ENCODE results near the gene RPL36A. TPM values are rescaled to one million over a fixed set of nuclear protein-coding genes. Genes with fewer than 3 reads are reported as not detected.

RPL36A gene
- 1,000 to 10,000 TPM in 1 of 2 donors, 100 to 1,000 TPM in 1; 495 to 1,021 TPM for total RNA-seq

- peak within 1 kb of the TSS; percentile 71 to 74 for H3K27ac ChIP-seq
- H3K4me3 ChIP-seq = peak within 1 kb of the TSS; percentile 53 to 56
Observed at GRCh38 chrX:101390664-101391525, at the start of gene RPL36A. Gene RPL36A (plus strand): TSS chrX:101391011. CDS start chrX:101391044, 33 bp downstream.

DNA sequence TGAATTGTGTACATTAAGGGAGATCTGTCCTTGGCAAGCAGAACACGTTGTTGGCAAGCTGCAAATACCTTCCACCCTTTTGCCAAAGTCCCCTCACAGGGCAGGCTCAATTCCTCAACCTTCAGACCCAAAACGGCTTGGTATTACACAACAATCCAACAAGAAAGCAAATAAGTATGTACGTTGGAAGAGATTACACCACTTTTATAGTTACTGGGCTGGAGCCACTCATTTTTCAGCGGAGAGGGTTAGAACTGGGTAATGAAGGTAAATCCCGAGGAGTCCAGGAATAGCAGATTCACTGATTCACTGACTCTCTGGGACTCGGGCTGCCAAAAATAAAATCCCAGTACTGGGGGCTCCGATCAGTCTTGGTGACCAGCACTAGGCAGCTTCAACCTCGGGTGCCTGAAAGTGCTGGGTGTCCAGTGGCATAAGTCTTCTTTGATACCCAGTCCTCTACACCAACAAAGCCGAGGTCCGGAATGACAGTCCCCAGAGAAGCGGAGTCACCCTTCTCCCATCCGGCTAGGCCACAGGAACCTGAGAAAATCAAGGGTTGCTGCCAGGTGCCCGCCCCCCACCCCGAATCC is 42.9 kb upstream of the RPL36A start:
- no peaks in the 10 kb centered on the region for H3K27me3 ChIP-seq
- peak overlapping the region; percentile 61 to 78 for H3K4me3 ChIP-seq
- DNase-seq (ENCODE audit: low spot score) = no peak
- H3K4me1 ChIP-seq = peaks cover 0 to 5% of the 10 kb centered on the region in 2 donors
- H3K36me3 ChIP-seq = no peaks in the 10 kb centered on the region
- H3K27ac ChIP-seq = peak overlapping the region; percentile 80 to 94
- no peaks in the 10 kb centered on the region for H3K9me3 ChIP-seq
- no peak for TF ChIP-seq CTCF (IDR thresholded peaks at IDR 0.05)

More at GRCh38 chrX:101390664-101391525, at the start of gene RPL36A:
- no peaks in the 10 kb centered on the region for H3K36me3 ChIP-seq
- H3K9me3 ChIP-seq = no peaks in the 10 kb centered on the region
- no peaks in the 10 kb centered on the region for H3K27me3 ChIP-seq
- no peaks in the 10 kb centered on the region for H3K4me1 ChIP-seq
- DNase-seq (ENCODE audit: low spot score) = peak; percentile 87
- peak in 1 of 2 donors; percentile 76 for TF ChIP-seq CTCF (IDR thresholded peaks at IDR 0.05)

- Histone ChIP-seq H3K9me3 (no peaks in the 10 kb centered on the region), H3K36me3 (no peaks in the 10 kb centered on the region), H3K27ac (peak within 1 kb of the TSS; percentile 80 to 94), H3K4me1 (peaks cover 0 to 5% of the 10 kb centered on the region in 2 donors), H3K4me3 (peak within 1 kb of the TSS; percentile 61 to 78), H3K27me3 (no peaks in the 10 kb centered on the region)
- no peak for TF ChIP-seq CTCF (IDR thresholded peaks at IDR 0.05)
- DNase-seq (ENCODE audit: low spot score) = peak; percentile 81
Observed at GRCh38 chrX:101348452-101349192, 42.2 kb upstream of the RPL36A start, which contains the start of gene TIMM8A. Gene TIMM8A (minus strand): TSS chrX:101348742. CDS start chrX:101348664, 78 bp downstream.

DNA sequence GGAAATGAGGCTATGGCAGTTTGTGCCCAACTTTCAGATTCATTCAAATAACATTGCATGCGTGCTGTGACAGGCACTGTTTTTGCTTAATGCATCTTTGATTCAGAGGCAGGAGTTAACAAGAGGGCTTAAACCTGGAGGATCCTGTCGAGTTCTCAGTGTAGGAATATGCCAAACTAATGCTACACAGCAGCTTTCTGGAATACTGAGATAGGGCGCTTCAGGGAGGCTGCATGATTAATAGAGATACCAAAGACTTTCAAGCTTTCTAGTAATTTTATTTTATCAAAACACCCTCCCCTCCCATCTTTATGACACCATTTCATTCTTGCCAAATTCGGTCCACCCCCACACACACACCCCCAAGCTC is 41.6 kb upstream of the RPL36A start:
- Histone ChIP-seq H3K27me3 (no peaks in the 10 kb centered on the region), H3K4me1 (peaks cover 0 to 5% of the 10 kb centered on the region in 2 donors), H3K4me3 (peak overlapping the region; percentile 61 to 78), H3K36me3 (no peaks in the 10 kb centered on the region), H3K9me3 (no peaks in the 10 kb centered on the region), H3K27ac (peak overlapping the region in 1 of 2 donors; percentile 94)
- no peak for DNase-seq (ENCODE audit: low spot score)
- no peak for TF ChIP-seq CTCF (IDR thresholded peaks at IDR 0.05)

DNA sequence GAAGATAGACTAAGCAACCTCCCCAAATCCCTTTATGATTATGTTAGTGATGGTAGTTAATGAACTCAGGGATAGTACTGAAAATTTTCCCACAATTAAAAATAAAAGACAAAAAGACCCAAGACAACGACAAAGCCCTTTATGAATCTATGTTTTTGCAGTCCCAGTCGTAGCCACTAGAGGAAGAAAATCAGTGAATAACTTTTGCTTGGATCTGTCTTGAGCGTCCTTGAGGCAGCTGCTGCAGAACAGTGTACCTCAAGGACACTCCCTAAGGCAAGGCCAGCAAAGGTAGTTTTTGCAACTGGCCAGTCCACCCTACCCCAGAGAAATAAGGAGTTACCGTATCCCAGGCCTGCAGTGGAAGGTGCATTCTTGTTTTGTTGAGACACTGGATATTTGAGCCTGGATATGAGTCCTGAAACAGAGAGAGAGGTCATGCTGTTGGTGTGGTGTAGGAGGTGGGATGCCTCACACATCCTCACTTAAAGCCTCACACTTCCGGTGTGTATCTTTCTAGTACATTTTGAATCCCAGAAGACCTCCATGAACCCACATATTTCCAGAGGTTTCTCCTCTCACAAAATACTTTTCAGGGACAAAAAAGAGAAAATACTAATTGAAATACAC is 33.5 kb upstream of the RPL36A start:
- H3K27me3 ChIP-seq = no peaks in the 10 kb centered on the region
- DNase-seq (ENCODE audit: low spot score) = no peak
- H3K27ac ChIP-seq = no peak overlapping the region
- no peaks in the 10 kb centered on the region for H3K9me3 ChIP-seq
- TF ChIP-seq CTCF (IDR thresholded peaks at IDR 0.05) = no peak
- no peaks in the 10 kb centered on the region for H3K4me1 ChIP-seq
- no peaks in the 10 kb centered on the region for H3K36me3 ChIP-seq
- H3K4me3 ChIP-seq = no peak overlapping the region
